NCI-H1048 (cell line): ENCODE measurements around the gene ZNF410.

Experiments
- DNase-seq: peaks from one replicate; lab custom pipeline; 2025; lab: John Stamatoyannopoulos, UW

The ZNF410 gene

DNA sequence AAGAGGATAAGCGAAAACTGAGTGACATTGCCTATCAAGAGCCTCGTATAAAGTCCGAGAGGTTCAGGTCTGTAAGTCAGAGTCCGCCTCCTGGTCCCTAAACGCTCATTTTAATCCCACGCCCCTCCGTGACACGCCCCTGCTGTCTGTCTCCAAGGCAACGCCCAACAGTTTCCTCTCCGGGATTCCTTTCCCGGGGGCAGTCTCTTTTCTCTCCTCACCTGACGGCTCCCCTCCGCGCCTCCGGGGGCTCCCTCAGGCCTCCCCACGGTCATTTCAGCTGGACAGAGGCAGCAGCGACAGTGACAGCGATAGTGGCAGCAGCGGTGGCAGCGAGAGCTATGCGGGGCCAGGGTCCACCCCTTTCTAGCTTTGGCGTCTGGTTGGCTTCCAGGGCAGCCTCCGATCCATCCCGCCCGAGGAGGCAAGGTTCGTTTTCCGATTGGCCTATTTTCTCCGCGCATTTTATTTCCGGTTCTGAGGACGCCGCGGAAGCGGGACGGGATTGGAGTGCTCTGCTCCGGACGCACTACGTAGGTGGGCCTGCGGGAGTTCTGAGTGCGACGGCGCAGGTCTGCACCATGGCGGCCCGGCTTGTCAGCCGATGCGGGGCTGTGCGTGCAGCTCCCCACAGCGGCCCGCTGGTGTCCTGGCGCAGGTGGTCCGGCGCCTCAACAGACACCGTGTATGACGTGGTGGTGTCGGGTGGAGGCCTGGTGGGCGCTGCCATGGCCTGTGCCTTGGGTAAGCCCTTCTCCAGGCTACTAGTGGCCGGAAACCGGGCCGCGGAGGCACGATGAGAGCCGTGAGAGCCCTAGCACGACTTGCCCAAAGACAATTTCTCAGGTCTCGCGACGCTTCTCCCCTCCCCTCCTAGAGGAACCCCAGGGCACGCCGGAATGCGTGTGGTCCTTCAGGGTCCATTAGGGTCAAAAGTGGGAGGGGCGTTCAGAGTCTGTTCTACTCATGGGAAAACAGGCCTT, 63.4 kb downstream of the ZNF410 start, which contains the start of the genes COQ6 and FAM161B:
TSS of gene COQ6 (plus strand) at position 551 of the 983 bp plus-strand sequence. CDS start at position 582, 31 bp downstream.
TSS of gene FAM161B (minus strand) at position 343 of the 983 bp plus-strand sequence. CDS start at position 275, 68 bp downstream.
- DNase-seq, result peak; percentile 95

- DNase-seq, result no peak
These were observed 67.1 kb downstream of the ZNF410 start for GRCh38 chr14:73953731-73954130.

DNA sequence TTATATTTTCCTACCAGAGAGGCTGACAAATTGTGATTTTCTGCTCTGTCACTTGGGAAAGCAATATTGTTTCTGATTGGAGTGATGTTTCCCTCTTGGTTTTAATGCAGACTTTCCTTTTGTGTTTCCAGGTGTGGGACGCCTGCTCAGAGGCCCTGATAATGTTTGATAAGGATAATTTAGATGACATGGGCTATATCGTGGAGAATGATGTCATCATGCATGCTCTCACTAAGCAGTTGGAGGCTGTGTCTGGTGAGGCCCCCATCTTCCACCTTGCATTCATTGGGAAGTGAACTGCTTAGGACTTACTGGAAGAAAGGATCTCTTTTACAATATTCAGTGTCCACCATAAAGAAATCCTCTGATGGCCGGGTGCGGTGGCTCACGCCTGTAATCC, 69.0 kb downstream of the ZNF410 start:
- no peak for DNase-seq

DNA sequence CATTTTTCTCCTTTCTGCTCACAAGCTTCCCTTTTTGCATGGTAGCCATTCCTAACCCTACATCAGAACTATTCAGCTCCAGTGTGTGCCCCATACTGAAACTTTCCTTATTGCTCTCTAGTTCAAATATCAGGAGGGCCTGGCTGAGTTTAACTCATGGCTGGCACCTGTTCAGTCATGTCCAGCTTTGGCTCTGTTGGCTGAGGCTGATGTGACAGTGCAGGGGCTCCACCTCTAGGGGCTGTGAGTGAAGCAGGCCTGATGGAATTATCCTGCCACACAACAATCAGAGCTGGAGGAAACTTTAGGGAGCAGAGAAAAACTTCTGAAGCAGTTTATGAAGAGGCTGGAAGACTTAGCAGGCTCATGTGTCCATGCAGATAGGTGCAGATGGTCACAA, 71.9 kb downstream of the ZNF410 start:
- no peak for DNase-seq

DNA sequence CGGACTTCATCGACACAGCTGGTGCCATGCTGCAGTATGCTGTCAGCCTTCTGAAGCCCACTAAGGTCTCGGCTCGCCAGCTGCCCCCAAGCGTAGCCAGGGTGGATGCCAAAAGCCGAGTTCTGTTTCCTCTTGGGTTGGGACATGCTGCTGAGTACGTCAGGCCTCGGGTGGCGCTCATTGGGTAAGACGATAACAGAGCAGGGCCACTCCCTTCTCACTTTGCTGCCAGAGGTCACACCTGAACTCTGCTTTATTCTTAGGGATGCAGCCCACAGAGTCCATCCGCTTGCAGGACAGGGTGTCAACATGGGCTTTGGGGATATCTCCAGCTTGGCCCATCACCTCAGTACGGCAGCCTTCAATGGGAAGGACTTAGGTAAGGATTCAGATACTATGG, 74.5 kb downstream of the ZNF410 start:
- DNase-seq, result no peak

DNA sequence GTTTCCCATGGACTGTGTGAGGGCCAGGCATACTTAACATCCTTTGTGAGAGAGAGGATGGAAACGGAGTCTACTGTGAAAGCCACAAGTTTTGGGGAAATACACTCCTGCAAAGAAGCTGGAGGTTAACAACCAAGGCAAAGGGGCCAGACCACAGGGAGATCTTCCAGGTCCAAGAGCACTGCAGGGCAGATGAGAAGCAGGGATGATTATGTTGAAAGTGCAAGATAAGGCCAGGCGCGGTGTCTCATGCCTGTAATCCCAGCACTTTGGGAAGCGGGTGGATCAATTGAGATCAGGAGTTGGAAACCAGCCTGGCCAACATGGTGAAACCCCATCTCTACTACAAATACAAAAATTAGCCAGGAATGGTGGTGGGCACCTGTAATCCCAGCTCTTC, 78.6 kb downstream of the ZNF410 start:
- DNase-seq, result no peak

- DNase-seq, result no peak
These were observed 82.2 kb downstream of the ZNF410 start for GRCh38 chr14:73968885-73969284.

GRCh38 chr14:73973497-73973896, 86.8 kb downstream of the ZNF410 start:
- DNase-seq, result no peak

DNA sequence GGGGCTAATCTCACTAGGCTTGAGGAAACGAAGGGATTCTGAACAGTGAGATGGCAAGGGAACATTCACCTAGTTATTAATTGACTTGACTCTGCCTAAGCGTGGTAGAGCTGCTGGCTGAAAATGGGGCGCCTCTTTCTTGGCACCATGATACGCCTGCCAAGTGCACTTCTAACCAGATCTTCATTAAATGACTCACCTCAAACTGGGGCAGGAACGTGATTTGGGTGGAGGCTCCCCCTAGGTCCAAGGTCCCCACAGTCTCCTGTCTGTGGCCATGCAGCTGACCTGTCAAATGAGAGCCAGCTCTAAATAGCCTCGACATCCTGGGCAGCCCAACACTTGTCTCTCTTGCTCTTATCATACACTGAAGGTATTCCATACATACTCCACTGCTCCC, 89.5 kb downstream of the ZNF410 start:
- no peak for DNase-seq

- no peak for DNase-seq
These were observed 91.2 kb downstream of the ZNF410 start for GRCh38 chr14:73977896-73978295.
